ENCODE data around the gene H2AZ2.
A peak's percentile ranks its signal among the peaks of the same experiment; 100 is the strongest.
"Not testable (repeated sequence)": the region's sequence is repeated elsewhere in the genome, so short reads cannot be mapped to it uniquely, and the experiment has no call there.

Gene H2AZ2

GRCh38 chr7:44805950-44806349 lies 41.9 kb downstream of the H2AZ2 start:
- Histone ChIP-seq H3K9me2 (ENCODE audit: low read depth, low read length) (no peaks in the 10 kb centered on the region), H3K9ac (ENCODE audit: low read length) (no peak overlapping the region)
- TF ChIP-seq CTCF (IDR thresholded peaks at IDR 0.05; ENCODE audit: low read length) = no peak
- TF ChIP-seq EZH2 (IDR thresholded peaks at IDR 0.05; ENCODE audit: borderline replicate concordance, low read length) = no peak

GRCh38 chr7:44803828-44804519 lies 43.9 kb downstream of the H2AZ2 start:
- not testable (repeated sequence) for H3K4me2 ChIP-seq (ENCODE audit: low read length); H3K9me3 ChIP-seq (ENCODE audit: low read length); H3K79me2 ChIP-seq (ENCODE audit: insufficient read depth, low read length); H3K9me2 ChIP-seq (ENCODE audit: low read depth, low read length); H4K20me1 ChIP-seq (ENCODE audit: insufficient read depth, low read length); H3K9ac ChIP-seq (ENCODE audit: low read length); H2AFZ ChIP-seq (ENCODE audit: low read length); H3K4me3 ChIP-seq (ENCODE audit: low read depth, low read length, poor library complexity, severe bottlenecking); H3K4me1 ChIP-seq (ENCODE audit: insufficient read depth, low read length, severe bottlenecking); H3K27me3 ChIP-seq (ENCODE audit: insufficient read depth, low read length)
- H3K36me3 ChIP-seq (ENCODE audit: insufficient read depth, low read length) = peaks cover 61% of the 10 kb centered on the region
- peak overlapping the region; percentile 47 for H3K27ac ChIP-seq (ENCODE audit: low read depth, low read length, poor library complexity, severe bottlenecking)
- H3F3A ChIP-seq (ENCODE audit: insufficient read depth, low read length) = peaks cover 40% of the 10 kb centered on the region

More at GRCh38 chr7:44805950-44806349, 41.9 kb downstream of the H2AZ2 start:
- Histone ChIP-seq H3K4me1 (ENCODE audit: insufficient read depth, low read length, severe bottlenecking) (peaks cover 6% of the 10 kb centered on the region), H3K27me3 (ENCODE audit: insufficient read depth, low read length) (no peaks in the 10 kb centered on the region), H3K27ac (ENCODE audit: low read depth, low read length, poor library complexity, severe bottlenecking) (peak overlapping the region; percentile 48), H3K79me2 (ENCODE audit: insufficient read depth, low read length) (no peaks in the 10 kb centered on the region), H3K4me3 (ENCODE audit: low read depth, low read length, poor library complexity, severe bottlenecking) (no peak overlapping the region), H3F3A (ENCODE audit: insufficient read depth, low read length) (peaks cover 28% of the 10 kb centered on the region), H3K36me3 (ENCODE audit: insufficient read depth, low read length) (peaks cover 41% of the 10 kb centered on the region), H3K9me3 (ENCODE audit: low read length) (no peaks in the 10 kb centered on the region), H3K4me2 (ENCODE audit: low read length) (no peak overlapping the region), H2AFZ (ENCODE audit: low read length) (no peak overlapping the region), H4K20me1 (ENCODE audit: insufficient read depth, low read length) (no peaks in the 10 kb centered on the region)

GRCh38 chr7:44802418-44803025 lies 45.4 kb downstream of the H2AZ2 start:
- H3K4me2 ChIP-seq (ENCODE audit: low read length) = no peak overlapping the region
- H3K9ac ChIP-seq (ENCODE audit: low read length) = no peak overlapping the region
- 0 out of 2 replicates have a peak, but pooled peaks cover 6% of the 10 kb centered on the region for H4K20me1 ChIP-seq (ENCODE audit: insufficient read depth, low read length)
- peaks cover 20% of the 10 kb centered on the region for H3K79me2 ChIP-seq (ENCODE audit: insufficient read depth, low read length)
- TF ChIP-seq CTCF (IDR thresholded peaks at IDR 0.05; ENCODE audit: low read length) (no peak), EZH2 (IDR thresholded peaks at IDR 0.05; ENCODE audit: borderline replicate concordance, low read length) (no peak)
- H3K9me3 ChIP-seq (ENCODE audit: low read length) = no peaks in the 10 kb centered on the region
- no peaks in the 10 kb centered on the region for H3K9me2 ChIP-seq (ENCODE audit: low read depth, low read length)
- H3F3A ChIP-seq (ENCODE audit: insufficient read depth, low read length) = peaks cover 47% of the 10 kb centered on the region
- peaks cover 76% of the 10 kb centered on the region for H3K36me3 ChIP-seq (ENCODE audit: insufficient read depth, low read length)
- no peaks in the 10 kb centered on the region for H3K27me3 ChIP-seq (ENCODE audit: insufficient read depth, low read length)
- no peak overlapping the region for H2AFZ ChIP-seq (ENCODE audit: low read length)
- no peak overlapping the region for H3K27ac ChIP-seq (ENCODE audit: low read depth, low read length, poor library complexity, severe bottlenecking)
- H3K4me1 ChIP-seq (ENCODE audit: insufficient read depth, low read length, severe bottlenecking) = peaks cover 17% of the 10 kb centered on the region
- no peak overlapping the region for H3K4me3 ChIP-seq (ENCODE audit: low read depth, low read length, poor library complexity, severe bottlenecking)
